ENCODE data around the gene CCL28. TPM values are rescaled to one million over a fixed set of nuclear protein-coding genes. Genes with fewer than 3 reads are reported as not detected.

CCL28 gene
- total and polyA plus RNA-seq, 2 donors (not counting 1 experiment from before 2014, with no cell fraction given), result 1.1 to 2.0 TPM

DNA sequence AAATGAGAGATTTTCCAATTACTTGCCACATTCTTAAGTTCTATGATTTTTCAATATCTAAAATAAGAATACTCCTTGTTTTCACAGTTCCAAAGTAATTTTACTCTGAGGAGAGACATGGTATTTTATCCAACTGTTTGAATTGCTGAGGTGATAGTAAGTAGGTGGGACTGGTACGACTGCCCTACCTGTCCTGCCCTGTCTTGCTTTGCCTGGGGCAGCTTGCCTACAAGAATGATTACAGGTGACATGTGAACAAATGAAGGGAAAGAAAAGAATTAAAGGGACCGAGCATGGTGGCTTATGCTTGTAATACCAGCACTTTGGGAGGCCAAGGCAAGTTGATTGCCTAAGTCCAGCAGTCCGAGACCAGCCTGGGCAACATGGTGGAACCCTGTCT is 57.4 kb downstream of the CCL28 start:
- H3K4me2 ChIP-seq (ENCODE audit: extremely low read depth, insufficient read depth, low read length), result no peak overlapping the region
- no peaks in the 10 kb centered on the region for H3K9me3 ChIP-seq (ENCODE audit: control insufficient read depth, insufficient read depth, low read depth, low read length)
- no peaks in the 10 kb centered on the region for H3K36me3 ChIP-seq (ENCODE audit: control insufficient read depth, insufficient read depth, low read length)
- H3K4me3 ChIP-seq (replicated peaks in 1 of 4; ENCODE audit: control extremely low read depth in 1 of 4, insufficient read depth in 1 of 4, low read depth in 3 of 4, low read length in 4 of 4), result no peak overlapping the region
- H3K9ac ChIP-seq (ENCODE audit: insufficient read depth, low read length), result no peak overlapping the region
- no peaks in the 10 kb centered on the region for H4K20me1 ChIP-seq (ENCODE audit: control insufficient read depth, extremely low read depth, insufficient read depth, low read length)
- TF ChIP-seq, protein P1, sequence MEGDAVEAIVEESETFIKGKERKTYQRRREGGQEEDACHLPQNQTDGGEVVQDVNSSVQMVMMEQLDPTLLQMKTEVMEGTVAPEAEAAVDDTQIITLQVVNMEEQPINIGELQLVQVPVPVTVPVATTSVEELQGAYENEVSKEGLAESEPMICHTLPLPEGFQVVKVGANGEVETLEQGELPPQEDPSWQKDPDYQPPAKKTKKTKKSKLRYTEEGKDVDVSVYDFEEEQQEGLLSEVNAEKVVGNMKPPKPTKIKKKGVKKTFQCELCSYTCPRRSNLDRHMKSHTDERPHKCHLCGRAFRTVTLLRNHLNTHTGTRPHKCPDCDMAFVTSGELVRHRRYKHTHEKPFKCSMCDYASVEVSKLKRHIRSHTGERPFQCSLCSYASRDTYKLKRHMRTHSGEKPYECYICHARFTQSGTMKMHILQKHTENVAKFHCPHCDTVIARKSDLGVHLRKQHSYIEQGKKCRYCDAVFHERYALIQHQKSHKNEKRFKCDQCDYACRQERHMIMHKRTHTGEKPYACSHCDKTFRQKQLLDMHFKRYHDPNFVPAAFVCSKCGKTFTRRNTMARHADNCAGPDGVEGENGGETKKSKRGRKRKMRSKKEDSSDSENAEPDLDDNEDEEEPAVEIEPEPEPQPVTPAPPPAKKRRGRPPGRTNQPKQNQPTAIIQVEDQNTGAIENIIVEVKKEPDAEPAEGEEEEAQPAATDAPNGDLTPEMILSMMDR (conservative IDR thresholded peaks at IDR 0.05 in 1 of 2, IDR thresholded peaks at IDR 0.05 in 1 of 2; ENCODE audit: low read depth in 1 of 2, low read length in 2 of 2), result no peak
- TF ChIP-seq EZH2 (IDR thresholded peaks at IDR 0.05; ENCODE audit: low read length, missing control alignments), result no peak
- H3K79me2 ChIP-seq (ENCODE audit: control insufficient read depth, insufficient read depth, low read length), result no peaks in the 10 kb centered on the region
- no peak overlapping the region for H2AFZ ChIP-seq (ENCODE audit: low read length)
- H3K27ac ChIP-seq (ENCODE audit: insufficient read depth, low read length), result no peak overlapping the region
- H3K27me3 ChIP-seq (ENCODE audit: control insufficient read depth, insufficient read depth, low read length), result peaks cover 6% of the 10 kb centered on the region
- H3K4me1 ChIP-seq (ENCODE audit: control insufficient read depth, extremely low read depth, insufficient read depth, low read length), result no peaks in the 10 kb centered on the region
- no peak for DNase-seq (ENCODE audit: low read depth in 2 of 2)

DNA sequence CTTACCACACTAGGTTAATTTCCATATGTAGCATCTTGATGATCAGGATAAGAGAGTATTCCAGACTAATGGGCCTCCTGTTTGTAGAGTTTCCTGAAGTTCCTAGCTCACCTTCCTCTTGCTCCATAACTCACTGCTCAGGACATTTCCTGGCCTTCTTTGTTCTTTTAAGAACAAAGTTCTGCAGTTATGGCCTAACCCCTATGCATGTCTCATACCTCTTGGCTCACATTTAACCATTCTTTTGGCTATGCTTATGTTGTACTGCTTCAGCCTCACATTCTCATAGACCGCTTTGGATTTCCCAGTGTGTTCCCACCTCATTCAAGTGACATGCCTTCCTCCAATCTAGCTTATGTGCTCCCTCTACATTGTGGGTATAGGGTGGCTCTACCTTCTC is 58.5 kb downstream of the CCL28 start:
- no peaks in the 10 kb centered on the region for H4K20me1 ChIP-seq (ENCODE audit: control insufficient read depth, extremely low read depth, insufficient read depth, low read length)
- TF ChIP-seq, protein P1 (conservative IDR thresholded peaks at IDR 0.05 in 1 of 2, IDR thresholded peaks at IDR 0.05 in 1 of 2; ENCODE audit: low read depth in 1 of 2, low read length in 2 of 2), result no peak
- TF ChIP-seq EZH2 (IDR thresholded peaks at IDR 0.05; ENCODE audit: low read length, missing control alignments), result no peak
- no peaks in the 10 kb centered on the region for H3K9me3 ChIP-seq (ENCODE audit: control insufficient read depth, insufficient read depth, low read depth, low read length)

DNA sequence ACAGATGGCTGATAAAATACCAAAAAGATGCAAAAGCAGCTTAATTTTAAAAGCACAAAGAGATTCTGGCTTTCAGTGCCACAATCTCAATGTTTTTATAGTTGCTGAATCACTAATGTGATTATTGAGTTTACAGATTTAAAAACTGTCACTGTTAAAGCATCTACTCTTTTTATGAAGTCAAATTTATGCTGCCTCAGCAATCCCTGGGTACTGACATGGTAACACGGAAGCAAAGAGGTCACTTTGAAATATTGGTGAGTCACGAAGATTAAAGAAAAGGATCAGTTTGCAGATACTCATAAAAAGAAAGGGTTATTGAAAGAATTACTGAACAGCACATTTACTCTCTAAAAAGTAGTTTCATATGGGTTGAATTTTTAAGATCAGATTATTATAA is 59.3 kb downstream of the CCL28 start:
- DNase-seq (ENCODE audit: low read depth in 2 of 2), result no peak
- Histone ChIP-seq H3K27me3 (ENCODE audit: control insufficient read depth, insufficient read depth, low read length) (peaks cover 6% of the 10 kb centered on the region), H3K27ac (ENCODE audit: insufficient read depth, low read length) (no peak overlapping the region), H3K79me2 (ENCODE audit: control insufficient read depth, insufficient read depth, low read length) (no peaks in the 10 kb centered on the region), H3K9ac (ENCODE audit: insufficient read depth, low read length) (no peak overlapping the region), H3K36me3 (ENCODE audit: control insufficient read depth, insufficient read depth, low read length) (no peaks in the 10 kb centered on the region), H4K20me1 (ENCODE audit: control insufficient read depth, extremely low read depth, insufficient read depth, low read length) (no peaks in the 10 kb centered on the region), H3K4me1 (ENCODE audit: control insufficient read depth, extremely low read depth, insufficient read depth, low read length) (no peaks in the 10 kb centered on the region), H3K4me3 (replicated peaks in 1 of 4; ENCODE audit: control extremely low read depth in 1 of 4, insufficient read depth in 1 of 4, low read depth in 3 of 4, low read length in 4 of 4) (no peak overlapping the region), H2AFZ (ENCODE audit: low read length) (no peak overlapping the region), H3K4me2 (ENCODE audit: extremely low read depth, insufficient read depth, low read length) (no peak overlapping the region), H3K9me3 (ENCODE audit: control insufficient read depth, insufficient read depth, low read depth, low read length) (no peaks in the 10 kb centered on the region)
- TF ChIP-seq, protein P1 (conservative IDR thresholded peaks at IDR 0.05 in 1 of 2, IDR thresholded peaks at IDR 0.05 in 1 of 2; ENCODE audit: low read depth in 1 of 2, low read length in 2 of 2), result no peak
- TF ChIP-seq EZH2 (IDR thresholded peaks at IDR 0.05; ENCODE audit: low read length, missing control alignments), result no peak

More for the DNA sequence above, 58.5 kb downstream of the CCL28 start:
- no peak overlapping the region for H3K4me2 ChIP-seq (ENCODE audit: extremely low read depth, insufficient read depth, low read length)
- peaks cover 6% of the 10 kb centered on the region for H3K27me3 ChIP-seq (ENCODE audit: control insufficient read depth, insufficient read depth, low read length)
- no peak overlapping the region for H3K9ac ChIP-seq (ENCODE audit: insufficient read depth, low read length)
- no peaks in the 10 kb centered on the region for H3K4me1 ChIP-seq (ENCODE audit: control insufficient read depth, extremely low read depth, insufficient read depth, low read length)
- H3K79me2 ChIP-seq (ENCODE audit: control insufficient read depth, insufficient read depth, low read length), result no peaks in the 10 kb centered on the region
- no peak overlapping the region for H3K27ac ChIP-seq (ENCODE audit: insufficient read depth, low read length)
- DNase-seq (ENCODE audit: low read depth in 2 of 2), result no peak
- no peak overlapping the region for H3K4me3 ChIP-seq (replicated peaks in 1 of 4; ENCODE audit: control extremely low read depth in 1 of 4, insufficient read depth in 1 of 4, low read depth in 3 of 4, low read length in 4 of 4)
- H3K36me3 ChIP-seq (ENCODE audit: control insufficient read depth, insufficient read depth, low read length), result no peaks in the 10 kb centered on the region
- H2AFZ ChIP-seq (ENCODE audit: low read length), result no peak overlapping the region

Measured in fibroblast of lung (primary cell).